C4-2B (cell line): ENCODE data around the gene NTNG1.

Experiments
- CTCF ChIP-seq: fragments of 450-650 bp; conservative IDR thresholded peaks from 2 replicates; pipeline ENCODE4 v1.5.1; 2017; ENCODE audit warnings: mild to moderate bottlenecking
- ZFX ChIP-seq: fragments of 450-650 bp; IDR thresholded peaks from 2 replicates; pipeline ENCODE4 v1.6.1; 2017

GRCh38 chr1:107153014-107153413, 12.2 kb downstream of the NTNG1 start:
- TF ChIP-seq CTCF: peak; percentile 70
- no peak for TF ChIP-seq ZFX
